HG03108 (cell line): ENCODE measurements around the gene OBSCN.

ENCODE experiments used
- ATAC-seq: cut with Tn5 transposase; IDR thresholded peaks from one replicate; pipeline ENCODE4 v1.9.1; 2021; ENCODE audit warnings: moderate library complexity; ENCODE audit not compliant: unreplicated experiment

OBSCN gene

DNA sequence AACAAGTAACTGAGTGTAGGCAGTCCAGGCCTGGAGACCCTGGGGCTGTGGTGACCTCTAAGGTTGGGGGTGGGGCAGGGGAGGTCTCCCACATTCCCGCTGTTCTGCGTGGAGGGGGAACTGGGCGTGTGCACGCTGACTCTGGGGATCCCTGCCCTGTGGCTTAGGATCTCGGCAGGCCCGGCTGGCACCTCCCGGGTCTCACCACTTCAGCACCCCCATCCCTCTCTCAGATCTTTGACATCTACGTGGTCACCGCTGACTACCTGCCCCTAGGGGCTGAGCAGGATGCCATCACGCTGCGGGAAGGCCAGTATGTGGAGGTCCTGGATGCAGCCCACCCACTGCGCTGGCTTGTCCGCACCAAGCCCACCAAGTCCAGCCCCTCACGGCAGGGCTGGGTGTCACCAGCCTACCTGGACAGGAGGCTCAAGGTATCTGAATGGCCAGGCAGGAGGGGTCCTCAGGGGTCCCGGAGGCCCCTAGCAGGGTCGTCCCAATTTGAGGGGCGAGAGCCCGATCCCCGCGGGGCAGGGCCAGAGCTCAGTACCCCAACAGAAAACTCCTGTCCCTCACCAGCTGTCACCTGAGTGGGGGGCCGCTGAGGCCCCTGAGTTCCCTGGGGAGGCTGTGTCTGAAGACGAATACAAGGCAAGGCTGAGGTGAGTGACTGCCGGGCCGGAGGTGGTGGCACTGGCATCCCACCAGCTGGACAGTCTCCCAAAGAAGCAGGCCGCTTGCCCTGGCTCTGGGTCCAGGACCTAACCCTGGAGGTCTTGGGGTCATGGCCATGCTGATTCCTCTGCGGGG lies 130.1 kb downstream of the OBSCN start:
- no peak for ATAC-seq

GRCh38 chr1:228338521-228339051 lies 130.7 kb downstream of the OBSCN start:
- no peak for ATAC-seq

- ATAC-seq = no peak
Measured at GRCh38 chr1:228339059-228339704, 131.3 kb downstream of the OBSCN start.

DNA sequence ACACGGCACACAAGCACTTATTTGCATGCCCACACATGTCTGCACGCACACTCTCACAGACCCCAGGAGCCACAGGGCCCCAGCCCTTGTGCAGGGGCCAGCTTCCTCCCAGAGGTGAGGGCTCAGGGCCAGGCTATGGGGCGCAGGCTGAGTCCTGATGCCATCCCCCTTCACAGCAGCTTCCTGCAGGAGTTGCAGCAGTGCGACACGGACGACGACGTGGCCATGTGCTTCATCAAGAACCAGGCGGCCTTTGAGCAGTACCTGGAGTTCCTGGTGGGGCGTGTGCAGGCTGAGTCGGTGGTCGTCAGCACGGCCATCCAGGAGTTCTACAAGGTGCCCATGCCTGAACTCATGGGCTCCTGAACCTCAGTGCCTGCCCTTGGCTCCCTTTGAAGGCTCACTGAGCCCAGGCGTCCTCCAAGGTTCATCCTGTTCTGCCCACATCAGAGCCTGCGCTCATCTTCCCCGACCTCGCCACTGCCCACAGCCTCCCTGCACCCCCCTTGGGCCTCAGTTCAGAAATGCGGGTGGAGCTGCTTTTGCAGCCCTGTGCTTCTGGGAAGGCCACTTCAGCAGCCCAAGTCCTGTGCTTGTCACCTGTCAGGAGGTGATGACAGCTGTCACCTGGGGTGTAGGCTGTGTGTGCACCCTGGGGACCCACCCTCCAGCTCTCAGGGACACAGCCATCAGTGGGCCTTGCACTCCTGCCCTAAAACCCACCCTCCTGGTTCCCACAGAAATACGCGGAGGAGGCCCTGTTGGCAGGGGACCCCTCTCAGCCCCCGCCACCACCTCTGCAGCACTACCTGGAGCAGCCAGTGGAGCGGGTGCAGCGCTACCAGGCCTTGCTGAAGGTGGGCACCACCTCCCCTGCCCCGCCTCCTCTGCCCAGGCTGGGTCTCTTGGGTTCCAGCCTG lies 132.2 kb downstream of the OBSCN start:
- ATAC-seq = no peak

GRCh38 chr1:228340686-228341449 lies 133.0 kb downstream of the OBSCN start:
- no peak for ATAC-seq

DNA sequence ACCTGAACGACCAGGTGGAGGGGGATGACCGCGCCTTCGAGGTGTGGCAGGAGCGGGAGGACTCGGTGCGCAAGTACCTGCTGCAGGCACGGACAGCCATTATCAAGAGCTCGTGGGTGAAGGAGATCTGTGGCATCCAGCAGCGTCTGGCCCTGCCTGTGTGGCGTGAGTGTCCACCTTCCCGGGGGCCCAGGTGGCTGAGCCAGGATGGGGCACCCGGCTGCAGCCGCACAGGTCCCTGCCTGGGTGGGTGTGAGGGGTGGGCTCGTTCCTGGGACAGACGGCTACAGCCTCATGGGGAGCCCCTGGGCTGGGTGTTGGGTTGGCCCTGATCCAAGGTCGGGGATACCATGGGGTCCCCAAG lies 133.6 kb downstream of the OBSCN start:
- no peak for ATAC-seq

- no peak for ATAC-seq
Measured at GRCh38 chr1:228341814-228342626, 134.2 kb downstream of the OBSCN start.

GRCh38 chr1:228342627-228343190 lies 134.9 kb downstream of the OBSCN start:
- no peak for ATAC-seq

GRCh38 chr1:228343191-228343661 lies 135.4 kb downstream of the OBSCN start:
- no peak for ATAC-seq

DNA sequence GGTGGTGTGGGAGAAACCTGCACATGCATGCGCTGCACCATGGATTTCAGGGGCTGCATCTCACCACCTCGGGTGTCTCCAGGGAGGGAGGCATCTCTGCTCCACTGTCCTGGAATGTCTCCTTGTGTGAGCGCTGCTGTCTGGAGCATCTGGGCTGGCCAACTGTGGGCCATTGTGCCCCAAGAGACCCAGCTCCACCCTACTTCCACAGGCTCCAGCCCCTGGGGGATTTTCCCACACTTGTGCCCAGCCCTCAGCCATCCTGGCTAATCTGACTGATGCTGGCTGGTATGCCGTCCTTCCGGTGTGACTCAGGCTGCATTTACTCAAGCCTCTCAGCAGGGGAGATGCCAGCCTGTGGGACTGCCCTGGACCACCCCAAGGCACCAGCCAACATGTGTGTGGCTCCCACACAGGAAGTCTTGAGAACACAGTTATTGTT lies 136.8 kb downstream of the OBSCN start:
- no peak for ATAC-seq

- no peak for ATAC-seq
Measured at GRCh38 chr1:228345201-228345930, 137.5 kb downstream of the OBSCN start.

- no peak for ATAC-seq
Measured at GRCh38 chr1:228346731-228347130, 138.9 kb downstream of the OBSCN start.

- ATAC-seq = no peak
Measured at GRCh38 chr1:228347181-228347580, 139.3 kb downstream of the OBSCN start.

DNA sequence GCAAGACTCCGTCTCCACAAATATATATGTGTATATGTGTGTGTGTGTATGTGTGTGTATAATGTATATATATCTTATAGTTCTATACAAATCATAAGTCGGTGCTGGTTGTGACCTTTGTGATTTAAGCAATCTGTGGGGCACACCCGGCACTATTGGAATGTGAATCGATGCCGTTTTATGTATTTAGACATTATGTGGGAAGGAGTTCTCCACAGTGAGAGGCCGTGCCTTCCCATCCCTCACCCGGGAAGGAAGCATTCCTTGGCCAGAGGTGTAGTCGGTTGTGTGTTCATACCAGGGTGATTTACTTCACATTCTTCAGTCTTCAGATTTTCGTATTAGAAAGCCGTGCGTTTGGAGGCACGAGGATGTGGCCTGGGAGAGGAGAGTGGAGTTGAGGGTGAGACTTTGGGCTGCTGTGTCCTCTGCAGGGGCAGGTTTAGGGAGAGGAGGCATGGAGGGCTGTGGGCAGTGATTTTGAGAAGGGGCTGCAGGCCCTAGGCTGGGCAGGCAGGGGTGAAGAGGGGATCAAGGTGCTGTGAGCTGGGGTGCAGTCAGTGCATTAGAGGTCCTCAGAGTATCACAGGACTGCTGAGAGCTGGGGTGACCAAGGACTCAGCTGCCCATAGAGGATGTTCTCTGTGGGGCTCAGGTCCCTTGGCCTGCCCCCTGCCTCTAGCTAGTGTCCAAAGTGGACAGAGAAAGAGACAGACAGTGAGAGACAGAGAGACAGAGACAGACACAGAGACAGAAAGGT lies 141.0 kb downstream of the OBSCN start:
- ATAC-seq = no peak

DNA sequence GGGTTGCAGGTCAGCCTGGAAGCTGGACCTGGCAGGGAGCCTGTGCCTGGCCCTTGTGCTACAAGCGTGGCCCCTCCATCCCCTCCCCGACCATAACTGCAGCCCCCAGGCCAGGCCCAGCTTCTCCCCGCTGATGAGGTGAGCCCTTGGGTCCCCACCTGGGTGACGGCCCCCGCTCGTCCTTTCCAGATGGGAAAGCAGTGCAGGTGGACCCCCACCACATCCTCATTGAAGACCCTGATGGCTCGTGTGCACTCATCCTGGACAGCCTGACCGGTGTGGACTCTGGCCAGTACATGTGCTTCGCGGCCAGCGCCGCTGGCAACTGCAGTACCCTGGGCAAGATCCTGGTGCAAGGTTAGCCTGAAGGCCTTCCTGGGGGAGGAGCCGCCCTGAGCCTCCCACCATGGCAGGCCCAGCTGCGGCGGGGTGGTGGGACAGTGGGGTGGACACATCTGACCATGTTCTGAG lies 141.9 kb downstream of the OBSCN start:
- no peak for ATAC-seq

DNA sequence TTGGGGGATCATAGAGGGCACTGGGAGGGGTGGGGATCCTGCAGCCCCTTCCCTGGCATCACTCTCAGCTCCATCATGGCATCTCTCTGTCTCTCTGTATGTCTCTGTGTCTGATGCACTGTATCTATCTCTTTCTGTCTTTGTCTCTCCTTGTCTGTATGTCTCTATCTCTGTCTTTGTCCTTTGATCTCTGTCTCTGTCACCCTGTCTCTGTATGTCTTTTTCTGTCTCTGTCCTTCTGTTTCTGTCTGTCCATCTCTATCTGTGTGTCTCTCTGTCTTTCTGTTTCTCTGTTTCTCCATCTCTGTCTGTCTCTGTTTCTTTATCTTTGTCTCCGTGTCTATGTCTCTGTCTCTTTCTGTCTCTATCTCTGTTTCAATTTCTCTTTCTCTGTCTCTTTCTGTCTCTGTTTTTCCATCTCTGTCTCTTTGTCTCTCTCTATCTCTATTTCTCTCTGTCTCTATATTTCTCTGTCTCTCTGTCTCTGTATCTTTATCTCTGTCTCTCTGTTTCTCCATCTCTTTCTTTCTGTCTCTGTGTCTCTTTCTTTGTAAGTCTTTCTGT lies 142.4 kb downstream of the OBSCN start:
- ATAC-seq = no peak
